Fibroblast of pulmonary artery (primary cell): ENCODE results near the gene CFAP92.

Experiments
- DNase-seq: peaks from one replicate; pipeline ENCODE4 v3.0.0-alpha.2; 2010; ENCODE audit warnings: low read depth
- H3K4me3 ChIP-seq: replicated peaks from 2 replicates; pipeline ENCODE4 v1.5.1; 2011; ENCODE audit warnings: low read depth, mild to moderate bottlenecking, control low read depth, low read length, moderate library complexity
- TF ChIP-seq, protein P1 (sequence below): IDR thresholded peaks from 2 replicates; pipeline ENCODE4 v1.5.1; 2011; ENCODE audit warnings: mild to moderate bottlenecking, control low read depth, low read length, inconsistent platforms; ENCODE audit errors: missing control alignments

The CFAP92 gene

DNA sequence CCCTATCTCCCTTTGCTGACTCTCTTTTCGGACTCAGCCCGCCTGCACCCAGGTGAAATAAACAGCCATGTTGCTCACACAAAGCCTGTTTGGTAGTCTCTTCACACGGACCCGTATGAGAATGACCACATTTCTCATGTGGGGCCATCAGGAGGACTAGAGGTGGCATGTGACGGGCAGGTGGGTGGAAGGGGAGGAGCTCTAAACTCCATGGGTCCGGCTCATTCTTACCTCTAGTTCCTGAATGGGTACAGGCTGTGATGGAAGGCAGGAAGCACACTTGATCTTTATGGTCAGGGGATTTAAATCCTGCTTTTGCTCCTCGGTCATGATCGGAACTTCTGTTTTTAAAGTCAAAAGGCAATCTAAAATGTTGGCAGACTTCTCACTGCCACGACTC is 28.6 kb downstream of the CFAP92 start:
- TF ChIP-seq, protein P1, sequence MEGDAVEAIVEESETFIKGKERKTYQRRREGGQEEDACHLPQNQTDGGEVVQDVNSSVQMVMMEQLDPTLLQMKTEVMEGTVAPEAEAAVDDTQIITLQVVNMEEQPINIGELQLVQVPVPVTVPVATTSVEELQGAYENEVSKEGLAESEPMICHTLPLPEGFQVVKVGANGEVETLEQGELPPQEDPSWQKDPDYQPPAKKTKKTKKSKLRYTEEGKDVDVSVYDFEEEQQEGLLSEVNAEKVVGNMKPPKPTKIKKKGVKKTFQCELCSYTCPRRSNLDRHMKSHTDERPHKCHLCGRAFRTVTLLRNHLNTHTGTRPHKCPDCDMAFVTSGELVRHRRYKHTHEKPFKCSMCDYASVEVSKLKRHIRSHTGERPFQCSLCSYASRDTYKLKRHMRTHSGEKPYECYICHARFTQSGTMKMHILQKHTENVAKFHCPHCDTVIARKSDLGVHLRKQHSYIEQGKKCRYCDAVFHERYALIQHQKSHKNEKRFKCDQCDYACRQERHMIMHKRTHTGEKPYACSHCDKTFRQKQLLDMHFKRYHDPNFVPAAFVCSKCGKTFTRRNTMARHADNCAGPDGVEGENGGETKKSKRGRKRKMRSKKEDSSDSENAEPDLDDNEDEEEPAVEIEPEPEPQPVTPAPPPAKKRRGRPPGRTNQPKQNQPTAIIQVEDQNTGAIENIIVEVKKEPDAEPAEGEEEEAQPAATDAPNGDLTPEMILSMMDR: no peak
- no peak overlapping the region for H3K4me3 ChIP-seq
- no peak for DNase-seq

DNA sequence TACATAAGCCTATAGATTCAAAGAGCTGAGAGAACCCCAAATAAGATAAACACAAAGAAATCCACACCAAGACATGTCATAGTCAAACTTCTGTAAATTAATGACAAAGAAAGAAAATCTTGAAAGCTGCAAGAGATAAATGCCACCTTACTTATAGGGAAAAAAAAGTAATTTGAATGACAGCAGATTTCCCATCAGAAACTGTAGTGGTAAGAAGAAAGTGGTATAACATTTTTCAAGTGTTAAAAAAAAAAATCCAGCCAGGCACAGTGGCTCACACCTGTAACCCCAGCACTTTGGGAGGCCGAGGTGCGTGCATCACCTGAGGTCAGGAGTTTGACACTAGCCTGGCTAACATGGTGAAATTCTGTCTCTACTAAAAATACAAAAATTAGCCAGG is 37.4 kb downstream of the CFAP92 start:
- no peak overlapping the region for H3K4me3 ChIP-seq
- DNase-seq: no peak
- TF ChIP-seq, protein P1: no peak

DNA sequence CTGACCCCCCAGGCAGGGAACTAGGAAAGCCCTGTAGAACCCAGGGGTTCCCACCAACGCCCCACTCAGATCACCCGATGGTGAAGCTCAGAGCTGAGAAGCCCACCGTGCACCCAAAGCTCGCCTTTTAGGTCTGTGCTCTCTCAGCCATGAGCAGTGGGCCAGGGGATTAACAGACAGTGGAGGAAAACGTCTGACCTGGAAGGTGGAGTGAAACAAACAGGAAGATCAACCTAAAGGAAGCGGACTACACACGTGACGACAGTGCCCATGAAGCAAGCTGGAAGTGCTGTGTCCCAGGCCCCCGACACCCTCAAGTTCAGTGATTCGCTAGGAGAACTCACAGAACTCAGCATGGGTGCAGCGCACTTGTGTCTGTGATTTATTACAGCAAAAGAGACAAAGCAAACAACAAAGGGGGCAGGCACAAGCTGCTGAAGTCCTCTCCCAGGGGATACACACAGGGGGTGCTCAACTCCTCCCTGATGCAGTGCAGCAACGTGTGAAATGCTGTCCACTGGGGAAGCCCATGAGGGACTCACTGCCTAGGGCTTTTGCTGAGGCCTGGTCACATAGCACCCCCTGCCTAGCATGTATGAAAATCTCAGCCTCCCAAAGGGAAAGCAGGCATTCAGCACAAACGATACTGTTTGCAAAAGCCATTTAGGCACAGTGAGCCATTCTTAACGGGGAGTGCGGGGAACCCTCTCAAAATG is 43.5 kb downstream of the CFAP92 start:
- DNase-seq: peak; percentile 11
- TF ChIP-seq, protein P1: peak; percentile 14

DNA sequence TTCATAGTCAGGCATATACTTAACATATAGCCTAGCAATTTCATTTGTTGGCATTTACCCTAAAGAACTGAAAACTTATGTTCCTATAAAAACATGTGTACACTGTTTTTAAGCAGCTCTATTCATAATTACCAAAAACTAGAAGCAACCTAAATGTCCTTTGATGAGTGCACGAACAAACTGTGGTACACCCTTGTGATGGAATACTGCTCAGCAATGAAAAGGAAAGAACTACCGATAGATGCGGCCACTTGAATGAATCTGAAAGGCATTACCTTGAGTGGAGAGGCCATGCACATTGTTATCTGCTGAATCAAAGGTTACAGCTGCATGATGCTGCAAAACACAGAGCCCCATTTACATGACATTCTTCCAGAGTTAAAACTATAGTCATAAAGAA is 44.7 kb downstream of the CFAP92 start:
- DNase-seq: no peak
- no peak overlapping the region for H3K4me3 ChIP-seq
- TF ChIP-seq, protein P1: no peak

More for the DNA sequence above, 43.5 kb downstream of the CFAP92 start:
- no peak overlapping the region for H3K4me3 ChIP-seq

DNA sequence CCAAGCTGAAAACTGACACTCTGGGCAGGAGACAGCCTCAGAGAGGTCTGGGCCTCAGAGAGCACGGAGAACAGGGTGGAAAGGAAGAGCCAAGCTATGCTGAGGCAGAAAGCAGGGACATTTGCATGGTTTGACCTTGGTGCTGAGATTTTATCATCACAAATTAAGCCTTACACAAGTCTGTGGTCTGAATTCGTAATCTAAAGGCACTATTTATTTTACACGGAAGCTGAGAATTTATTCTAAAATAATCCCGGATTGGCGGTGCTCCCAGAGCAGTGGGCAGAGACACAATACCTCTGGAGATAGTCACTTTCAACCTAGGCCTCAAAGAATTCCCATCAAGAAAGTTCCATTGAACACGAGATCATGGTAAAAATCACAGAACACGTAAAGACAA is 47.5 kb downstream of the CFAP92 start:
- DNase-seq: peak; percentile 19
- no peak overlapping the region for H3K4me3 ChIP-seq
- TF ChIP-seq, protein P1: no peak

DNA sequence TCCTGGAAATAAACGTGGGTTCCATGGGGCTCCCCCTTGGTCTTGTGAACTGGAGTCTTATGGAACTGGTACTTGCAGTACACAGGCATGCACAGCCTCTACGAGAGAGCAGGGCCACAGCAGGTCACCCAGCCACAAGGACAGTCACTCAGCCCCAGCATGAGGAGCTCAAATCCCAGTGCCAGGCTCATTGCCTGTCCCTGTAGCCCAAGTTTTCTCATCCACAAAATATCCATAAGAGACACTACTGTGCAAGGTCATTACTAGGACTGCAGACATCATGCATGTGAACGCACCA is 48.0 kb downstream of the CFAP92 start:
- TF ChIP-seq, protein P1: no peak
- no peak overlapping the region for H3K4me3 ChIP-seq

More for the DNA sequence above, 48.0 kb downstream of the CFAP92 start:
- DNase-seq: no peak
